H1 (cell line): ENCODE measurements around the gene CAPZB. TPM values are rescaled to one million over a fixed set of nuclear protein-coding genes. Genes with fewer than 3 reads are reported as not detected.

ENCODE experiments used
- polyA plus RNA-seq, 7 experiments: library from polyadenylated mRNA; depleted of rRNA in 3 of 7; stranded (reverse) in 5 of 7; unstranded in 2 of 7; fragments of >200 nt in 5 of 7; fragments of 200-250 nt in 2 of 7; gene quantifications; 1 replicate in 5 of 7; 2 replicates in 1 of 7; 4 replicates in 1 of 7; pipeline versions ENCODE4 v1.2.1 to v1.2.3, GENCODE V29; 2011 to 2013; ENCODE audit warnings: missing spikeins in 2 of 7, mixed read lengths in 2 of 7
- small RNA-seq: library from polyadenylated mRNA; stranded (forward); fragments of <200 nt; extraction: miRNeasy Mini kit (QIAGEN cat#:217004); gene quantifications from one replicate; pipeline ENCODE3, GENCODE V24; 2013; ENCODE audit not compliant: insufficient read depth
- total RNA-seq: library from RNA; stranded (reverse); fragmentation: NEBNext Ultra II Directional; extraction: Animal tissue kit (Norgen Biotek cat#: 25700); gene quantifications from 2 replicates; pipeline ENCODE4 v1.2.1, GENCODE V29; 2021

The CAPZB gene
- total and polyA plus RNA-seq, 2 of the 8 experiments (the other 6 are each of a cell fraction or from before 2014, with no cell fraction given), result 162 to 371 TPM

Small RNAs within 50 kb of the gene (small RNA-seq; reads per million reads assigned to genes)
- gene RN7SL277P, result not detected
- gene RNU4-28P, result not detected
- gene RNU6-1099P, result not detected

Other genes with a start within 250 kb of the CAPZB start
- 45.1 and 51.0 TPM in 2 replicates for gene EMC1, start 234.0 kb downstream of the CAPZB start, total RNA-seq
- 53.5 and 95.9 TPM in 2 replicates for gene EMC1, start 234.0 kb downstream of the CAPZB start, polyA plus RNA-seq (2011; rRNA removed)
- 54.5 and 64.3 TPM in 2 replicates for gene MRTO4, start 233.7 kb downstream of the CAPZB start, total RNA-seq
- gene MRTO4, start 233.7 kb downstream of the CAPZB start, polyA plus RNA-seq (2011; rRNA removed), result 36.9 and 38.4 TPM in 2 replicates
- gene AKR7A3, start 196.8 kb downstream of the CAPZB start, total RNA-seq, result 0.65 TPM in 2 replicates
- gene AKR7A3, start 196.8 kb downstream of the CAPZB start, polyA plus RNA-seq (2011; rRNA removed), result 0.62 and 0.72 TPM in 2 replicates
- gene AKR7A2, start 173.4 kb downstream of the CAPZB start, total RNA-seq, result 32.0 and 34.5 TPM in 2 replicates
- 47.9 and 48.3 TPM in 2 replicates for gene AKR7A2, start 173.4 kb downstream of the CAPZB start, polyA plus RNA-seq (2011; rRNA removed)
- 14.0 and 16.8 TPM in 2 replicates for gene SLC66A1, start 173.2 kb downstream of the CAPZB start, total RNA-seq
- 27.9 and 34.2 TPM in 2 replicates for gene SLC66A1, start 173.2 kb downstream of the CAPZB start, polyA plus RNA-seq (2011; rRNA removed)
- 9.7 and 10.4 TPM in 2 replicates for gene NBL1, start 158.8 kb upstream of the CAPZB start, total RNA-seq
- 8.7 and 10.8 TPM in 2 replicates for gene NBL1, start 158.8 kb upstream of the CAPZB start, polyA plus RNA-seq (2011; rRNA removed)
- 0.69 and 0.76 TPM in 2 replicates for gene HTR6, start 179.3 kb upstream of the CAPZB start, total RNA-seq
- gene HTR6, start 179.3 kb upstream of the CAPZB start, polyA plus RNA-seq (2011; rRNA removed), result 0.95 and 1.4 TPM in 2 replicates